Osteoblast (primary cell): Measurements from ENCODE around the gene CDH6. TPM values are rescaled to one million over a fixed set of nuclear protein-coding genes. Genes with fewer than 3 reads are reported as not detected.

Experiments used
- DNase-seq: peaks from one replicate; pipeline ENCODE4 v3.0.0; 2011; ENCODE audit warnings: low spot score, mixed read lengths; ENCODE audit not compliant: insufficient read length; ENCODE audit errors: missing footprints
- H2AFZ ChIP-seq: 2 replicates; pipeline ENCODE4 v1.6.0; 2011; ENCODE audit warnings: mild to moderate bottlenecking, low read length
- H3K27ac ChIP-seq: 2 replicates; pipeline ENCODE4 v1.5.1; 2011; ENCODE audit warnings: mild to moderate bottlenecking, low read depth, low read length, moderate library complexity
- H3K27me3 ChIP-seq: 2 replicates; pipeline ENCODE4 v1.6.0; 2012; ENCODE audit warnings: mild to moderate bottlenecking, control low read depth, inconsistent platforms, low read length, moderate library complexity; ENCODE audit not compliant: insufficient read depth
- H3K36me3 ChIP-seq: 2 replicates; pipeline ENCODE4 v1.5.1; 2011; ENCODE audit warnings: mild to moderate bottlenecking, low read length, control low read depth, moderate library complexity; ENCODE audit not compliant: insufficient read depth
- H3K4me1 ChIP-seq: 2 replicates; pipeline ENCODE4 v1.5.1; 2011; ENCODE audit warnings: mild to moderate bottlenecking, low read length, control low read depth, moderate library complexity; ENCODE audit not compliant: insufficient read depth
- H3K4me2 ChIP-seq: 2 replicates; pipeline ENCODE4 v1.6.0; 2011; ENCODE audit warnings: mild to moderate bottlenecking, low read length; ENCODE audit not compliant: insufficient read depth
- H3K4me3 ChIP-seq: fragments of 200-600 bp; sonication (generic); 3 replicates; pipeline ENCODE4 v1.5.1; 2012; ENCODE audit warnings: mild to moderate bottlenecking, low read length, inconsistent platforms; ENCODE audit not compliant: insufficient read depth
- H3K79me2 ChIP-seq: 2 replicates; pipeline ENCODE4 v1.6.0; 2012; ENCODE audit warnings: mild to moderate bottlenecking, low read length, control low read depth, inconsistent platforms; ENCODE audit not compliant: insufficient read depth
- H3K9me3 ChIP-seq: 2 replicates; pipeline ENCODE4 v1.5.1; 2011; ENCODE audit warnings: low read depth, low read length, control low read depth
- H4K20me1 ChIP-seq: 2 replicates; pipeline ENCODE4 v1.6.0; 2012; ENCODE audit warnings: mild to moderate bottlenecking, low read length, control low read depth; ENCODE audit not compliant: insufficient read depth
- CTCF ChIP-seq: IDR thresholded peaks from 2 replicates; pipeline ENCODE4 v1.5.1; 2011; ENCODE audit warnings: mild to moderate bottlenecking, low read depth, low read length, moderate library complexity; ENCODE audit errors: extremely low read depth
- total RNA-seq: library from RNA; depleted of rRNA; stranded (reverse); fragments of >200 nt; gene quantifications from 2 replicates; pipeline ENCODE4 v1.2.3, GENCODE V29; 2012

Gene CDH6
- total RNA-seq, 1 donor, result 16.3 TPM

- Histone ChIP-seq H3K36me3 (no peaks in the 10 kb centered on the region), H3K4me3 (no peak overlapping the region), H3K79me2 (no peaks in the 10 kb centered on the region), H3K27me3 (no peaks in the 10 kb centered on the region), H3K4me1 (no peaks in the 10 kb centered on the region), H2AFZ (no peak overlapping the region), H3K27ac (no peak overlapping the region), H3K4me2 (no peak overlapping the region), H4K20me1 (no peaks in the 10 kb centered on the region), H3K9me3 (no peaks in the 10 kb centered on the region)
- no peak for TF ChIP-seq CTCF
- no peak for DNase-seq
Measured at GRCh38 chr5:31156631-31157160, 36.8 kb upstream of the CDH6 start.

- Histone ChIP-seq H2AFZ (no peak overlapping the region), H3K4me3 (no peak overlapping the region), H3K27me3 (no peaks in the 10 kb centered on the region), H3K4me2 (no peak overlapping the region), H3K4me1 (no peaks in the 10 kb centered on the region), H3K9me3 (no peaks in the 10 kb centered on the region), H3K79me2 (no peaks in the 10 kb centered on the region), H4K20me1 (no peaks in the 10 kb centered on the region), H3K36me3 (no peaks in the 10 kb centered on the region), H3K27ac (no peak overlapping the region)
- no peak for DNase-seq
- TF ChIP-seq CTCF, result no peak
Measured at GRCh38 chr5:31157720-31158119, 35.8 kb upstream of the CDH6 start.

- H3K4me1 ChIP-seq, result no peaks in the 10 kb centered on the region
- DNase-seq, result no peak
- no peak overlapping the region for H3K4me3 ChIP-seq
- no peak for TF ChIP-seq CTCF
- no peaks in the 10 kb centered on the region for H3K27me3 ChIP-seq
- no peak overlapping the region for H3K4me2 ChIP-seq
- no peak overlapping the region for H2AFZ ChIP-seq
- H3K9me3 ChIP-seq, result no peaks in the 10 kb centered on the region
- no peaks in the 10 kb centered on the region for H3K36me3 ChIP-seq
- H4K20me1 ChIP-seq, result no peaks in the 10 kb centered on the region
- H3K27ac ChIP-seq, result no peak overlapping the region
- H3K79me2 ChIP-seq, result no peaks in the 10 kb centered on the region
Measured at GRCh38 chr5:31158686-31159085, 34.8 kb upstream of the CDH6 start.

- no peak overlapping the region for H3K4me3 ChIP-seq
- no peak overlapping the region for H3K27ac ChIP-seq
- H3K4me1 ChIP-seq, result no peaks in the 10 kb centered on the region
- H3K27me3 ChIP-seq, result no peaks in the 10 kb centered on the region
- no peak overlapping the region for H2AFZ ChIP-seq
- no peak for DNase-seq
- TF ChIP-seq CTCF, result no peak
- no peaks in the 10 kb centered on the region for H3K79me2 ChIP-seq
- no peaks in the 10 kb centered on the region for H4K20me1 ChIP-seq
- no peak overlapping the region for H3K4me2 ChIP-seq
- H3K9me3 ChIP-seq, result no peaks in the 10 kb centered on the region
- no peaks in the 10 kb centered on the region for H3K36me3 ChIP-seq
Measured at GRCh38 chr5:31161781-31162181, 31.7 kb upstream of the CDH6 start.
